Thyroid gland (tissue), 4 donors: ENCODE data around the gene CZIB. TPM values are rescaled to one million over a fixed set of nuclear protein-coding genes. Genes with fewer than 3 reads are reported as not detected.

Experiments
- DNase-seq, 2 donors: peaks; one replicate each; pipeline ENCODE4 v3.0.0-alpha.2; 2019
- H3K27ac ChIP-seq, 3 donors: fragments of 200-600 bp; sonication (generic); 1 replicate in 2 of 3; 2 replicates in 1 of 3; pipeline ENCODE4 v1.5.1; 2016 to 2019; ENCODE audit warnings: mild to moderate bottlenecking in 1 of 3, moderate library complexity in 1 of 3
- H3K27me3 ChIP-seq: fragments of 200-600 bp; sonication (generic); one replicate; pipeline ENCODE4 v1.5.1; 2019
- H3K36me3 ChIP-seq, 2 donors: fragments of 200-600 bp; sonication (generic); one replicate each; pipeline ENCODE4 v1.5.1; 2016 to 2019
- H3K4me1 ChIP-seq, 2 donors: fragments of 200-600 bp; sonication (generic); one replicate each; pipeline ENCODE4 v1.5.1; 2017 to 2019
- H3K4me3 ChIP-seq, 3 donors: fragments of 200-600 bp; sonication (generic); replicated peaks in 1 of 3; 1 replicate in 2 of 3; 2 replicates in 1 of 3; pipeline ENCODE4 v1.5.1; 2016; ENCODE audit warnings: mild to moderate bottlenecking in 1 of 3
- H3K9me3 ChIP-seq: fragments of 200-600 bp; sonication (generic); one replicate; pipeline ENCODE4 v1.5.1; 2017
- CTCF ChIP-seq, 6 experiments: fragments of 200-600 bp in 3 of 6; fragments of 450-650 bp in 3 of 6; sonication (generic) in 3 of 6; IDR thresholded peaks; one replicate each; pipeline ENCODE4 v1.5.1; 2016 to 2019; ENCODE audit warnings: antibody characterized with exemption in 6 of 6, mild to moderate bottlenecking in 2 of 6, inconsistent platforms in 1 of 6, moderate library complexity in 1 of 6
- POLR2A ChIP-seq, 2 donors: fragments of 450-650 bp; IDR thresholded peaks; one replicate each; pipeline ENCODE4 v1.6.1; 2017; ENCODE audit warnings: antibody characterized with exemption in 2 of 2, mild to moderate bottlenecking in 2 of 2, moderate library complexity in 1 of 2
- WGBS, 2 donors: methylation state at CpG; one replicate each; pipeline ENCODE4 v1.1.5; 2017; 5-methylcytosine and 5-hydroxymethylcytosine counted together
- intact Hi-C: fragments of 100-400 bp; cut with DNase I; formaldehyde crosslinking; loops from one replicate; pipeline ENCODE4 v1.15.1; 2023
- total RNA-seq, 4 donors: library from RNA; depleted of rRNA; stranded (reverse); fragments of >200 nt; gene quantifications; one replicate each; pipeline ENCODE4 v1.2.3, GENCODE V29; 2016

Gene CZIB
- total RNA-seq, 4 donors from 2014 or later, result 37.6 to 67.9 (median 56.7) TPM

GRCh38 chr1:53166912-53167311 lies 53.5 kb downstream of the CZIB start:
- no peaks in the 10 kb centered on the region for H3K4me1 ChIP-seq
- no peak overlapping the region for H3K27ac ChIP-seq
- no peaks in the 10 kb centered on the region for H3K36me3 ChIP-seq
- DNase-seq, result no peak
- WGBS, 2 donors, result 76 to 82% methylated on average over 8 of the region's 8 CpGs
- intact Hi-C loops, result no loop called here
- no peak overlapping the region for H3K4me3 ChIP-seq
- no peaks in the 10 kb centered on the region for H3K9me3 ChIP-seq
- no peak for TF ChIP-seq CTCF (IDR thresholded peaks at IDR 0.05)
- H3K27me3 ChIP-seq, result no peaks in the 10 kb centered on the region

GRCh38 chr1:53166366-53166765 lies 54.1 kb downstream of the CZIB start:
- no peaks in the 10 kb centered on the region for H3K36me3 ChIP-seq
- no peak for DNase-seq
- 78 to 91% methylated on average over 6 of the region's 6 CpGs for WGBS, 2 donors
- no peak overlapping the region for H3K27ac ChIP-seq
- TF ChIP-seq CTCF (IDR thresholded peaks at IDR 0.05) (no peak), POLR2A (IDR thresholded peaks at IDR 0.05) (no peak)
- H3K9me3 ChIP-seq, result no peaks in the 10 kb centered on the region
- H3K4me1 ChIP-seq, result no peaks in the 10 kb centered on the region
- H3K27me3 ChIP-seq, result no peaks in the 10 kb centered on the region
- no peak overlapping the region for H3K4me3 ChIP-seq
- intact Hi-C loops, result no loop called here

- no peak overlapping the region for H3K27ac ChIP-seq
- TF ChIP-seq POLR2A (IDR thresholded peaks at IDR 0.05), result no peak
- no peak for TF ChIP-seq CTCF (IDR thresholded peaks at IDR 0.05)
- no peaks in the 10 kb centered on the region for H3K27me3 ChIP-seq
- H3K4me3 ChIP-seq, result no peak overlapping the region
- DNase-seq, result no peak
- intact Hi-C loops, result no loop called here
- no peaks in the 10 kb centered on the region for H3K4me1 ChIP-seq
- 85 to 92% methylated on average over 5 of the region's 5 CpGs for WGBS, 2 donors
- H3K9me3 ChIP-seq, result no peaks in the 10 kb centered on the region
- H3K36me3 ChIP-seq, result no peaks in the 10 kb centered on the region
These were observed 54.9 kb downstream of the CZIB start for GRCh38 chr1:53165408-53165961.

Other genes with a start within 250 kb of the CZIB start
- gene PODN, start 158.4 kb downstream of the CZIB start, total RNA-seq, result 100 to 1,000 TPM in 2 of 4 donors, 10 to 100 TPM in 2; 80.8 to 125 (median 101) TPM
- under 1 TPM in 3 of 4 donors, not detected in 1; 0.13 to 0.33 (median 0.20) TPM for gene SLC1A7, start 78.0 kb downstream of the CZIB start, total RNA-seq
- gene CPT2, start 23.8 kb downstream of the CZIB start, total RNA-seq, result 10 to 100 TPM; 23.4 to 33.9 (median 27.5) TPM
- gene MAGOH, start 17.9 kb upstream of the CZIB start, total RNA-seq, result 10 to 100 TPM; 16.8 to 61.9 (median 34.4) TPM
- 100 to 1,000 TPM in 3 of 4 donors, 10 to 100 TPM in 1; 92.8 to 200 (median 143) TPM for gene LRP8, start 107.4 kb upstream of the CZIB start, total RNA-seq
- gene DMRTB1, start 238.8 kb upstream of the CZIB start, total RNA-seq, result under 1 TPM in 1 of 4 donors, not detected in 3; 0.27 TPM